Retina (tissue), 1 donor: ENCODE measurements around the gene SMOC1.

Experiments
- DNase-seq: peaks from one replicate; pipeline ENCODE4 v3.0.0-alpha.2; 2016

Gene SMOC1

GRCh38 chr14:69865701-69866365, 13.4 kb upstream of the SMOC1 start:
- no peak for DNase-seq

- no peak for DNase-seq
These were observed 10.8 kb upstream of the SMOC1 start for GRCh38 chr14:69868363-69868963.

GRCh38 chr14:69870613-69871012, 8.6 kb upstream of the SMOC1 start:
- no peak for DNase-seq

GRCh38 chr14:69873877-69874780, 5.1 kb upstream of the SMOC1 start:
- no peak for DNase-seq

GRCh38 chr14:69876221-69876847, 2.9 kb upstream of the SMOC1 start:
- DNase-seq = no peak

- no peak for DNase-seq
These were observed 2.3 kb upstream of the SMOC1 start for GRCh38 chr14:69876848-69877306.

GRCh38 chr14:69877492-69877891, 1.7 kb upstream of the SMOC1 start:
- peak; percentile 28 for DNase-seq

GRCh38 chr14:69878251-69878650, 965 bp upstream of the SMOC1 start:
- no peak for DNase-seq

GRCh38 chr14:69880044-69880487, 850 bp downstream of the SMOC1 start:
- DNase-seq = peak; percentile 17

GRCh38 chr14:69880893-69881292, 1.7 kb downstream of the SMOC1 start:
- no peak for DNase-seq

- peak; percentile 50 for DNase-seq
These were observed 3.1 kb downstream of the SMOC1 start for GRCh38 chr14:69882116-69882864.

- no peak for DNase-seq
These were observed 3.7 kb downstream of the SMOC1 start for GRCh38 chr14:69882915-69883314.

GRCh38 chr14:69886453-69887242, 7.4 kb downstream of the SMOC1 start:
- DNase-seq = no peak

- no peak for DNase-seq
These were observed 8.8 kb downstream of the SMOC1 start for GRCh38 chr14:69887740-69888657.

GRCh38 chr14:69891422-69891821, 12.2 kb downstream of the SMOC1 start:
- DNase-seq = peak; percentile 12

- no peak for DNase-seq
These were observed 15.9 kb downstream of the SMOC1 start for GRCh38 chr14:69895109-69895508.

GRCh38 chr14:69896080-69896479, 16.9 kb downstream of the SMOC1 start:
- DNase-seq = no peak

- no peak for DNase-seq
These were observed 17.8 kb downstream of the SMOC1 start for GRCh38 chr14:69896972-69897371.

- DNase-seq = no peak
These were observed 21.4 kb downstream of the SMOC1 start for GRCh38 chr14:69900603-69901002.
